NB4 (cell line): ENCODE results near the gene DOCK2.

Experiments used
- DNase-seq: peaks from one replicate; pipeline ENCODE4 v3.0.0; 2010; ENCODE audit warnings: low read depth
- H3K4me3 ChIP-seq: one replicate; pipeline ENCODE4 v1.5.1; 2011; ENCODE audit warnings: mild to moderate bottlenecking, low read depth, low read length, moderate library complexity
- CTCF ChIP-seq: IDR thresholded peaks from one replicate; pipeline ENCODE4 v1.5.1; 2012; ENCODE audit warnings: low read depth, low read length
- MYC ChIP-seq: IDR thresholded peaks from 2 replicates; pipeline ENCODE4 v1.6.1; 2011; ENCODE audit warnings: low read depth, low read length
- POLR2A ChIP-seq: IDR thresholded peaks from 2 replicates; pipeline ENCODE4 v1.6.1; 2011; ENCODE audit warnings: mild to moderate bottlenecking; ENCODE audit not compliant: insufficient read length; ENCODE audit errors: extremely low read depth
- TF ChIP-seq, protein P1 (sequence below): IDR thresholded peaks from 2 replicates; pipeline ENCODE4 v1.6.1; 2011; ENCODE audit warnings: low read depth, low read length

Gene DOCK2

DNA sequence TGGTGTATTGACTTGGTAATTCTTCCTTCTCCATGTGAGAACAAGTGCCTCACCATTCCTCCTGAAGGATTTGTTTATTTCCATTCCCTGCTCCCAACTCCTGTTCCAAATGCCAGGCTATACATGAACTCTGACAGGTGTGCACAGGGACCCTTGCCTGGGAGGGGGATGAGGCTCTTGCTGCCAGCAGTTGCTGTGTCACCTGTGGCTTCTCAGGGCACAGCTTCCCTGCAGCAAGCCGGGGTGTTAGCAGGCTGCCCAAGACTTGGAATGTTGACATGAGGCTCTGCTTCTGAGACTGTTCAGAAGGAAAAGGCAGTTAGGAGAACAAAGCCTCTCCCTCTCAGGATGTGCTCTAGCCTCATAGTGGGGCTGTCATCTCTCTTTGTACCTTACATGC lies 131.3 kb downstream of the DOCK2 start:
- no peak for DNase-seq
- H3K4me3 ChIP-seq, result no peak overlapping the region
- TF ChIP-seq, protein P1, sequence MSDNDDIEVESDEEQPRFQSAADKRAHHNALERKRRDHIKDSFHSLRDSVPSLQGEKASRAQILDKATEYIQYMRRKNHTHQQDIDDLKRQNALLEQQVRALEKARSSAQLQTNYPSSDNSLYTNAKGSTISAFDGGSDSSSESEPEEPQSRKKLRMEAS, result no peak
- TF ChIP-seq CTCF, result no peak
- no peak for TF ChIP-seq POLR2A
- no peak for TF ChIP-seq MYC

- no peak for TF ChIP-seq POLR2A
- no peak for TF ChIP-seq CTCF
- H3K4me3 ChIP-seq, result no peak overlapping the region
- no peak for DNase-seq
Measured at GRCh38 chr5:169770109-169770508, 133.0 kb downstream of the DOCK2 start.

DNA sequence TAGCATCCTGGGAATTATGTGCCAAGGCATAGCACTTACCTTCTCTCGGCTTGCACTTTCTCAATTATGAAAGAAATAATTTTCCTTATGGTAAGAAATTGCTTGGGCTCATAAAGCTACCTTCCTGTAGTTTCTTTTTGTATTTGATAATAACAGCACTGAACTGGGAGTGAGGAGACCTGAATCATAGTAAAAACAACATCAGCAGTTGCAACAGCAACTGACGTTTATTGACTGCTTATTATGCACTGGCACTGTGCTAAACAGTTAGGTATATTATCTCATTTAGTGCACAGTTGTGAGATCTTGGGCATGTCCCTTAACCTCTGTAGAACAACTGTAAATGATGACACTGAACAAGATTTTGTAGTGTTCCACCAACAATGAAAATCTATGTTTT lies 135.2 kb downstream of the DOCK2 start:
- TF ChIP-seq POLR2A (no peak), MYC (no peak), CTCF (no peak)
- TF ChIP-seq, protein P1, result no peak
- DNase-seq, result no peak

GRCh38 chr5:169772688-169773087 lies 135.6 kb downstream of the DOCK2 start:
- no peak for DNase-seq
- no peak overlapping the region for H3K4me3 ChIP-seq
- TF ChIP-seq POLR2A (no peak), MYC (no peak), CTCF (no peak)
- TF ChIP-seq, protein P1, result no peak

More for the DNA sequence above, 135.2 kb downstream of the DOCK2 start:
- H3K4me3 ChIP-seq, result no peak overlapping the region

- TF ChIP-seq CTCF (no peak), MYC (no peak), POLR2A (no peak)
- TF ChIP-seq, protein P1, result no peak
- no peak overlapping the region for H3K4me3 ChIP-seq
- DNase-seq, result no peak
Measured at GRCh38 chr5:169777159-169777558, 140.1 kb downstream of the DOCK2 start.

- H3K4me3 ChIP-seq, result no peak overlapping the region
- peak; percentile 22 for DNase-seq
Measured at GRCh38 chr5:169778622-169779596, 141.8 kb downstream of the DOCK2 start.

More at GRCh38 chr5:169778622-169779596, 141.8 kb downstream of the DOCK2 start:
- no peak for TF ChIP-seq CTCF
- TF ChIP-seq POLR2A, result no peak
- no peak for TF ChIP-seq MYC
- TF ChIP-seq, protein P1, result no peak
